Breast epithelium (tissue), 4 donors: ENCODE data around the gene PLS1. TPM values are rescaled to one million over a fixed set of nuclear protein-coding genes. Genes with fewer than 3 reads are reported as not detected.
A peak's percentile ranks its signal among the peaks of the same experiment; 100 is the strongest.

Experiments used
- DNase-seq, 2 donors: peaks; one replicate each; pipeline ENCODE4 v3.0.0-alpha.2; 2019; ENCODE audit warnings: low spot score in 2 of 2
- H3K27ac ChIP-seq, 2 donors: fragments of 200-600 bp; sonication (generic) in 1 of 2; one replicate each; pipeline ENCODE4 v1.5.1; 2016 to 2019; ENCODE audit warnings: mild to moderate bottlenecking in 1 of 2
- H3K27me3 ChIP-seq, 2 donors: fragments of 200-600 bp; sonication (generic) in 1 of 2; one replicate each; pipeline versions ENCODE4 v1.5.1 to v1.6.0; 2017 to 2019; ENCODE audit warnings: control low read depth in 1 of 2, mild to moderate bottlenecking in 1 of 2
- H3K36me3 ChIP-seq: fragments of 200-600 bp; one replicate; pipeline ENCODE4 v1.5.1; 2019
- H3K4me1 ChIP-seq, 2 donors: fragments of 200-600 bp; sonication (generic); one replicate each; pipeline ENCODE4 v1.5.1; 2016 to 2019; ENCODE audit warnings: control low read depth in 1 of 2
- H3K4me3 ChIP-seq, 3 donors: fragments of 200-600 bp; sonication (generic); 1 replicate in 2 of 3; 2 replicates in 1 of 3; pipeline ENCODE4 v1.5.1; 2016 to 2019; ENCODE audit warnings: mild to moderate bottlenecking in 3 of 3, moderate library complexity in 2 of 3
- H3K9me3 ChIP-seq, 2 donors: fragments of 200-600 bp; sonication (generic) in 1 of 2; one replicate each; pipeline ENCODE4 v1.5.1; 2016 to 2019; ENCODE audit warnings: control low read depth in 1 of 2
- CTCF ChIP-seq, 3 donors: fragments of 450-650 bp; IDR thresholded peaks; one replicate each; pipeline ENCODE4 v1.5.1; 2016 to 2017; ENCODE audit warnings: antibody characterized with exemption in 3 of 3, mild to moderate bottlenecking in 3 of 3, moderate library complexity in 3 of 3
- POLR2A ChIP-seq: fragments of 450-650 bp; IDR thresholded peaks from one replicate; pipeline ENCODE4 v1.6.1; 2016; ENCODE audit warnings: antibody characterized with exemption, mild to moderate bottlenecking, moderate library complexity
- POLR2AphosphoS5 ChIP-seq, 3 donors: sonication (generic); formaldehyde crosslinking; IDR thresholded peaks; one replicate each; pipeline ENCODE4 v1.6.1; 2017; ENCODE audit warnings: antibody characterized with exemption in 3 of 3
- intact Hi-C: fragments of 100-400 bp; cut with DNase I; formaldehyde crosslinking; loops from one replicate; pipeline ENCODE4 v1.15.1; 2023; ENCODE audit warnings: low total_unique reads
- total RNA-seq, 3 donors: library from RNA; depleted of rRNA; stranded (reverse); fragments of >200 nt; gene quantifications; one replicate each; pipeline ENCODE4 v1.1.0, GENCODE V29; 2016

Gene PLS1
- total RNA-seq, 3 donors from 2014 or later, result 1.6 to 18.4 (median 15.7) TPM

GRCh38 chr3:142723665-142723967, 127.4 kb downstream of the PLS1 start:
- H3K27ac ChIP-seq, result peak overlapping the region; percentile 90 to 96
- no peak for DNase-seq
- no peaks in the 10 kb centered on the region for H3K4me1 ChIP-seq
- H3K36me3 ChIP-seq, result no peaks in the 10 kb centered on the region
- no peaks in the 10 kb centered on the region for H3K27me3 ChIP-seq
- intact Hi-C loops, result no loop called here
- peak overlapping the region; percentile 72 to 93 (median 84) for H3K4me3 ChIP-seq
- H3K9me3 ChIP-seq, result no peaks in the 10 kb centered on the region
- TF ChIP-seq POLR2AphosphoS5 (IDR thresholded peaks at IDR 0.05) (no peak), POLR2A (no peak), CTCF (IDR thresholded peaks at IDR 0.05) (no peak)

DNA sequence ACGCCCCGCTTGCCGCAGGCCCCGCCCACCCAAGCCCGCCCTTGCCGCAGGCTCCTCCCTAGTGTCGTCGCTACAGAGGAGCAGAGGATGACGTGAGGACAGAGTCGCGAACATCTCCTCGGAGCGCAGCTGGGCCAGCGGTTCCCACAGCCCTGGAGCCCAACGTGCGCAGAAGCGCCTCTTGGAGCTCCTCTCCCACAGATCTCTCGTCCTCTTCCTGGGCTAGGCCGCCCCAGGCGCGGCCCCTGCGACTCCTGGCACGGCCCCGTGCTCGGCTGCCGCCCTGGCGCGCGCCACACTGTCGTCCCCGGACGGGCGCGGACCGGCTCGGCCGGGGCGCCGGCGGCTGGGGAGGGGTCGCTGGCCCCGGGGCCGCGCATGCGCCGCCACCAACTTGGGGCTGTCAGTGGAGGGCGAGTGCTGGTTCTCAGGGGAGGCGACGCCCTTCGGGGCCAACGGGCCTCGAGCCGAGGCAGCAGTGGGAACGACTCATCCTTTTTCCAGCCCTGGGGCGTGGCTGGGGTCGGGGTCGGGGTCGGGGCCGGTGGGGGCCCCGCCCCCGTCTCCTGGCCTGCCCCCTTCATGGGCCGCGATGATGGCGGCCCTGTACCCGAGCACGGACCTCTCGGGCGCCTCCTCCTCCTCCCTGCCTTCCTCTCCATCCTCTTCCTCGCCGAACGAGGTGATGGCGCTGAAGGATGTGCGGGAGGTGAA, 127.9 kb downstream of the PLS1 start, which contains the start of gene TRPC1:
TRPC1 (plus strand) TSS at position 67 of the 714 bp plus-strand sequence; CDS start at position 593, 526 bp downstream.
- Histone ChIP-seq H3K27me3 (no peaks in the 10 kb centered on the region), H3K4me3 (peak within 1 kb of the TSS; percentile 72 to 93 (median 84)), H3K36me3 (no peaks in the 10 kb centered on the region), H3K27ac (peak within 1 kb of the TSS; percentile 90 to 96), H3K4me1 (no peaks in the 10 kb centered on the region), H3K9me3 (no peaks in the 10 kb centered on the region)
- intact Hi-C loops, result no loop called here
- peak; percentile 58 to 62 for DNase-seq
- TF ChIP-seq POLR2AphosphoS5 (IDR thresholded peaks at IDR 0.05), result peak; percentile 61 to 88 (median 78)
- TF ChIP-seq POLR2A, result no peak

GRCh38 chr3:142724682-142725356, 128.6 kb downstream of the PLS1 start:
- Histone ChIP-seq H3K4me3 (peak overlapping the region; percentile 72 to 93 (median 84)), H3K27me3 (no peaks in the 10 kb centered on the region), H3K36me3 (no peaks in the 10 kb centered on the region), H3K27ac (peak overlapping the region; percentile 90 to 96), H3K4me1 (no peaks in the 10 kb centered on the region), H3K9me3 (no peaks in the 10 kb centered on the region)
- TF ChIP-seq POLR2A, result no peak
- TF ChIP-seq POLR2AphosphoS5 (IDR thresholded peaks at IDR 0.05), result peak in 1 of 3 donors; percentile 10
- DNase-seq, result peak in 1 of 2 donors; percentile 18
- intact Hi-C loops, result no loop called here

DNA sequence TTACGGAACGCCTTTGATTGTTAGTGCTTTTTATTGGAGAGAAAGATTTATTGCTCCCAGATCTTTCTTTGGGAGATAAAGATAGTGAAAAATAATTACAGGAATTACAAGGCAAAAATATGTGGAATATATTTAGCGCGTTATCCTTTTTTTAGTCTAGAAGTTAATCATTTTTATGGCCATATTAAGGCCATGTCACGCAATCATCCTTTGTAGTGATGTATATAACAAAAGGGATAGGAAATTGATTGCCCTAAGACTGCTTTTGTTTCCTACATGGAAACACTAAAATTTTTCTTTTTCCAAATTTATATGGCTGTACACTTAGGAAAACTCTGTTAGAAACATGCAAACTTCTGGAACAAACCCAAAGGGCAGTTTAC, 129.2 kb downstream of the PLS1 start:
- Histone ChIP-seq H3K9me3 (no peaks in the 10 kb centered on the region), H3K27ac (no peak overlapping the region), H3K27me3 (no peaks in the 10 kb centered on the region), H3K4me3 (peak overlapping the region; percentile 72 to 93 (median 84)), H3K36me3 (no peaks in the 10 kb centered on the region), H3K4me1 (no peaks in the 10 kb centered on the region)
- no peak for TF ChIP-seq POLR2AphosphoS5 (IDR thresholded peaks at IDR 0.05)
- no peak for TF ChIP-seq CTCF (IDR thresholded peaks at IDR 0.05)
- TF ChIP-seq POLR2A, result no peak
- no peak for DNase-seq
- intact Hi-C loops, result no loop called here

DNA sequence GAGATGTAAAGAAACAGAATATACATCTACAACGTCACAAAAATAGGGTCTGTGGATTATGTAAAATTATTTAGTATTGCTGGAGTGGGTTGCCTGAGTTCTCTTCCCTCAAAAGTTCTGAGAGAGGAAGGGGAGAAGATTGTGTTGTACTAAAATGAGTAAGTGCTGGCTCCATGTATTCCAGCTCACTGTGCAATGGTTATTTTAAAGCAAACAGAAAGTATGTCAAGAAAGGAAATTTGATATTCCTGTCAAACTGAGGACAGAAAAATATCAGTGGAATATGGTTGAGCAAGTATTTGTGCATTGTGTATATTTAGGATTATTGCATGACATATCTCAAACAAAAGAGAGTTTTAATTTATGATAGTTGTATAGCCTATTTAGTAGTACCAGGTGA, 129.8 kb downstream of the PLS1 start:
- Histone ChIP-seq H3K4me1 (no peaks in the 10 kb centered on the region), H3K36me3 (no peaks in the 10 kb centered on the region), H3K27me3 (no peaks in the 10 kb centered on the region), H3K27ac (no peak overlapping the region), H3K9me3 (no peaks in the 10 kb centered on the region), H3K4me3 (no peak overlapping the region)
- TF ChIP-seq CTCF (IDR thresholded peaks at IDR 0.05) (no peak), POLR2A (no peak), POLR2AphosphoS5 (IDR thresholded peaks at IDR 0.05) (no peak)
- DNase-seq, result no peak
- intact Hi-C loops, result no loop called here

- H3K27ac ChIP-seq, result no peak overlapping the region
- no peaks in the 10 kb centered on the region for H3K9me3 ChIP-seq
- TF ChIP-seq POLR2A, result no peak
- TF ChIP-seq POLR2AphosphoS5 (IDR thresholded peaks at IDR 0.05), result no peak
- no peak for TF ChIP-seq CTCF (IDR thresholded peaks at IDR 0.05)
- intact Hi-C loops, result no loop called here
- no peaks in the 10 kb centered on the region for H3K36me3 ChIP-seq
- no peak overlapping the region for H3K4me3 ChIP-seq
- no peak for DNase-seq
- no peaks in the 10 kb centered on the region for H3K4me1 ChIP-seq
- H3K27me3 ChIP-seq, result no peaks in the 10 kb centered on the region
Measured at GRCh38 chr3:142732066-142732465, 135.9 kb downstream of the PLS1 start.
